Endothelial cell of umbilical vein (primary cell): ENCODE data around the gene THOP1. TPM values are rescaled to one million over a fixed set of nuclear protein-coding genes. Genes with fewer than 3 reads are reported as not detected.

ENCODE experiments used
- BruUV-seq: library from RNA; stranded (reverse); fragments of 400-500 nt; replicated peaks from 2 replicates; lab custom pipeline; 2021; lab: Mats Ljungman, UMichigan
- CTCF ChIA-PET: fragments of 300-600, 350-600 bp; sonication (Branson Sonifier 250); formaldehyde crosslinking; loops from one replicate; lab custom pipeline; 2021; ENCODE audit warnings: antibody characterized with exemption, inconsistent platforms; lab: Charles Lee
- POLR2A ChIA-PET: fragments of 300-600, 350-600 bp; sonication (Branson Sonifier 250); formaldehyde crosslinking; loops from one replicate; lab custom pipeline; 2021; ENCODE audit warnings: antibody characterized with exemption, inconsistent platforms; lab: Charles Lee
- DNase-seq: peaks from one replicate; pipeline ENCODE4 v3.0.0-alpha.2; 2011; ENCODE audit warnings: low read depth, low spot score
- FAIRE-seq: peaks from 2 replicates; lab custom pipeline; 2011; peaks lifted over from hg19 to GRCh38; lab: Jason Lieb, UNC
- H2AFZ ChIP-seq: 2 replicates; pipeline ENCODE4 v1.6.0; 2012; ENCODE audit warnings: low read depth, low read length, control low read depth, inconsistent platforms
- H3K27ac ChIP-seq: 2 replicates; pipeline ENCODE4 v1.5.1; 2011; ENCODE audit warnings: low read depth, mild to moderate bottlenecking, control low read depth, low read length, moderate library complexity; ENCODE audit not compliant: insufficient read depth
- H3K27me3 ChIP-seq, 2 experiments: 2 replicates each; pipeline versions ENCODE4 v1.6.0 to v1.6.1; 2011; ENCODE audit warnings: low read length in 2 of 2, mixed read lengths in 1 of 2; ENCODE audit not compliant: control insufficient read depth in 2 of 2, insufficient read depth in 2 of 2
- H3K36me3 ChIP-seq, 2 experiments: 2 replicates in 1 of 2; 3 replicates in 1 of 2; pipeline ENCODE4 v1.5.1; 2011; ENCODE audit warnings: low read length in 2 of 2, mild to moderate bottlenecking in 1 of 2, moderate library complexity in 1 of 2; ENCODE audit not compliant: control insufficient read depth in 2 of 2, insufficient read depth in 2 of 2; ENCODE audit errors: extremely low read depth in 1 of 2
- H3K4me1 ChIP-seq: 3 replicates; pipeline ENCODE4 v1.5.1; 2011; ENCODE audit warnings: mild to moderate bottlenecking, low read length; ENCODE audit not compliant: control insufficient read depth, insufficient read depth; ENCODE audit errors: extremely low read depth
- H3K4me2 ChIP-seq: 2 replicates; pipeline ENCODE4 v1.6.1; 2011; ENCODE audit warnings: low read length, control low read depth, mixed read lengths; ENCODE audit not compliant: insufficient read depth
- H3K4me3 ChIP-seq, 3 experiments: fragments of 200-600 bp in 1 of 3; sonication (generic), shearing (Covaris generic) in 1 of 3; replicated peaks in 1 of 3; 2 replicates each; pipeline ENCODE4 v1.5.1; 2011 to 2016; ENCODE audit warnings: control low read depth in 3 of 3, low read length in 3 of 3, mild to moderate bottlenecking in 2 of 3, inconsistent platforms in 1 of 3, low read depth in 1 of 3, moderate library complexity in 1 of 3; ENCODE audit not compliant: insufficient read depth in 1 of 3
- H3K79me2 ChIP-seq: 2 replicates; pipeline ENCODE4 v1.6.0; 2012; ENCODE audit warnings: low read length, inconsistent platforms; ENCODE audit not compliant: control insufficient read depth, insufficient read depth
- H3K9ac ChIP-seq: replicated peaks from 2 replicates; pipeline ENCODE3; 2011; ENCODE audit warnings: low read length, control low read depth; ENCODE audit not compliant: insufficient read depth; ENCODE audit errors: extremely low read depth
- H3K9me1 ChIP-seq: replicated peaks from 3 replicates; pipeline ENCODE4 v1.6.0; 2011; ENCODE audit warnings: mild to moderate bottlenecking, low read length; ENCODE audit not compliant: control insufficient read depth, insufficient read depth; ENCODE audit errors: extremely low read depth
- H3K9me3 ChIP-seq: replicated peaks from 2 replicates; pipeline ENCODE4 v1.5.1; 2012; ENCODE audit warnings: low read length, inconsistent platforms; ENCODE audit not compliant: control insufficient read depth, insufficient read depth
- H4K20me1 ChIP-seq: replicated peaks from 2 replicates; pipeline ENCODE3; 2011; ENCODE audit warnings: mild to moderate bottlenecking, low read length; ENCODE audit not compliant: control insufficient read depth, insufficient read depth; ENCODE audit errors: extremely low read depth
- FOS ChIP-seq: IDR thresholded peaks from 2 replicates; pipeline ENCODE4 v1.6.1; 2011; ENCODE audit warnings: mild to moderate bottlenecking, low read length, moderate library complexity, borderline replicate concordance; ENCODE audit not compliant: insufficient read depth
- JUN ChIP-seq: IDR thresholded peaks from 2 replicates; pipeline ENCODE4 v1.6.1; 2011; ENCODE audit warnings: borderline replicate concordance, low read depth; ENCODE audit not compliant: insufficient read length, insufficient read depth
- dilution Hi-C: fragments of 300-500 bp; cut with MboI; formaldehyde crosslinking; loops from one replicate; pipeline ENCODE4 v1.15.0; 2019; ENCODE audit warnings: low sequenced_read_pairs; ENCODE audit not compliant: extremely low pct_ligation_motif_present
- intact Hi-C: fragments of 100-400 bp; cut with micrococcal nuclease; formaldehyde crosslinking; loops from one replicate; pipeline ENCODE4 v1.10.0; 2022
- polyA plus RNA-seq, 4 experiments: library from polyadenylated mRNA; depleted of rRNA in 3 of 4; stranded (reverse) in 3 of 4; unstranded in 1 of 4; fragments of >200 nt; gene quantifications; 2 replicates each; pipeline versions ENCODE4 v1.2.1 to v1.2.3, GENCODE V29; 2011 to 2012; ENCODE audit warnings: missing spikeins in 1 of 4
- total RNA-seq: library from RNA; stranded (reverse); gene quantifications from 2 replicates; pipeline ENCODE4 v1.2.3, GENCODE V29; 2021
- TF ChIP-seq, protein P1 (sequence below), 2 donors: IDR thresholded peaks; 1 replicate in 1 of 2; 2 replicates in 1 of 2; pipeline ENCODE4 v1.5.1; 2011; ENCODE audit warnings: low read length in 2 of 2, mild to moderate bottlenecking in 2 of 2, moderate library complexity in 2 of 2, control low read depth in 1 of 2, inconsistent platforms in 1 of 2, low read depth in 1 of 2; ENCODE audit not compliant: insufficient read depth in 1 of 2; ENCODE audit errors: extremely low read depth in 1 of 2
- TF ChIP-seq, protein P2 (sequence below): IDR thresholded peaks from 2 replicates; pipeline ENCODE4 v1.6.1; 2011; ENCODE audit not compliant: insufficient read depth, insufficient read length

Gene THOP1
- total and polyA plus RNA-seq, 2 donors (not counting 3 experiments of a cell fraction or from before 2014, with no cell fraction given): 88.0 to 115 TPM

- Histone ChIP-seq H2AFZ (no peak overlapping the region), H3K9me3 (peaks cover 23% of the 10 kb centered on the region), H3K36me3 (peaks cover 18 to 19% of the 10 kb centered on the region in 2 experiments), H3K27ac (peak overlapping the region; percentile 32), H3K4me2 (peak overlapping the region; percentile 22), H3K9ac (no peak overlapping the region), H3K27me3 (no peaks in the 10 kb centered on the region), H3K4me3 (no peak overlapping the region), H4K20me1 (no peaks in the 10 kb centered on the region), H3K4me1 (peaks cover 9% of the 10 kb centered on the region), H3K79me2 (peaks cover 9% of the 10 kb centered on the region), H3K9me1 (no peaks in the 10 kb centered on the region)
- no TSS peak for BruUV-seq
- DNase-seq: no peak
- POLR2A ChIA-PET: no interaction called here
- peak; percentile 4 for FAIRE-seq
- CTCF ChIA-PET: interaction anchor here (1.1 kb wide), 1 partner anchor 9 kb away, joined by 4 read pairs; the partner anchor contains the start of gene ZNF555
- dilution Hi-C loops: no loop called here
- TF ChIP-seq FOS: peak; percentile 52
- TF ChIP-seq, protein P1, sequence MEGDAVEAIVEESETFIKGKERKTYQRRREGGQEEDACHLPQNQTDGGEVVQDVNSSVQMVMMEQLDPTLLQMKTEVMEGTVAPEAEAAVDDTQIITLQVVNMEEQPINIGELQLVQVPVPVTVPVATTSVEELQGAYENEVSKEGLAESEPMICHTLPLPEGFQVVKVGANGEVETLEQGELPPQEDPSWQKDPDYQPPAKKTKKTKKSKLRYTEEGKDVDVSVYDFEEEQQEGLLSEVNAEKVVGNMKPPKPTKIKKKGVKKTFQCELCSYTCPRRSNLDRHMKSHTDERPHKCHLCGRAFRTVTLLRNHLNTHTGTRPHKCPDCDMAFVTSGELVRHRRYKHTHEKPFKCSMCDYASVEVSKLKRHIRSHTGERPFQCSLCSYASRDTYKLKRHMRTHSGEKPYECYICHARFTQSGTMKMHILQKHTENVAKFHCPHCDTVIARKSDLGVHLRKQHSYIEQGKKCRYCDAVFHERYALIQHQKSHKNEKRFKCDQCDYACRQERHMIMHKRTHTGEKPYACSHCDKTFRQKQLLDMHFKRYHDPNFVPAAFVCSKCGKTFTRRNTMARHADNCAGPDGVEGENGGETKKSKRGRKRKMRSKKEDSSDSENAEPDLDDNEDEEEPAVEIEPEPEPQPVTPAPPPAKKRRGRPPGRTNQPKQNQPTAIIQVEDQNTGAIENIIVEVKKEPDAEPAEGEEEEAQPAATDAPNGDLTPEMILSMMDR (IDR thresholded peaks at IDR 0.05; ENCODE audit: extremely low read depth in 1 of 2, insufficient read depth in 1 of 2, low read depth in 1 of 2, low read length in 2 of 2): no peak
- intact Hi-C loops: no loop called here
Measured at GRCh38 chr19:2850256-2850925, 65.1 kb downstream of the THOP1 start.

- dilution Hi-C loops (no loop called here), intact Hi-C loops (no loop called here)
- no TSS peak for BruUV-seq
- Histone ChIP-seq H3K9me1 (no peaks in the 10 kb centered on the region), H3K36me3 (peaks cover 18 to 21% of the 10 kb centered on the region in 2 experiments), H2AFZ (no peak overlapping the region), H3K4me3 (no peak overlapping the region), H4K20me1 (no peaks in the 10 kb centered on the region), H3K9ac (no peak overlapping the region), H3K27ac (no peak overlapping the region), H3K79me2 (peaks cover 3% of the 10 kb centered on the region), H3K27me3 (no peaks in the 10 kb centered on the region), H3K4me2 (no peak overlapping the region), H3K4me1 (peaks cover 9% of the 10 kb centered on the region), H3K9me3 (peaks cover 23% of the 10 kb centered on the region)
- FAIRE-seq: no peak
- TF ChIP-seq, protein P2, sequence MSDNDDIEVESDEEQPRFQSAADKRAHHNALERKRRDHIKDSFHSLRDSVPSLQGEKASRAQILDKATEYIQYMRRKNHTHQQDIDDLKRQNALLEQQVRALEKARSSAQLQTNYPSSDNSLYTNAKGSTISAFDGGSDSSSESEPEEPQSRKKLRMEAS: no peak
- TF ChIP-seq JUN: no peak
- ChIA-PET CTCF (no interaction called here), POLR2A (no interaction called here)
- DNase-seq: no peak
Measured at GRCh38 chr19:2852598-2852997, 67.3 kb downstream of the THOP1 start.
